ENCODE measurements around the gene KRTAP2-2. TPM values are rescaled to one million over a fixed set of nuclear protein-coding genes. Genes with fewer than 3 reads are reported as not detected.

The KRTAP2-2 gene
- total and polyA plus RNA-seq, 2 of the 8 experiments (the other 6 are each of a cell fraction or from before 2014, with no cell fraction given) = not detected

- TF ChIP-seq POLR2A (IDR thresholded peaks at IDR 0.05; ENCODE audit: control extremely low read depth in 1 of 2, low read depth in 2 of 2, low read length in 2 of 2) (no peak), SUZ12 (IDR thresholded peaks at IDR 0.05; ENCODE audit: low read length) (no peak), ZNF274 (IDR thresholded peaks at IDR 0.05; ENCODE audit: borderline replicate concordance, extremely low read depth, low read length) (no peak), ASH2L (IDR thresholded peaks at IDR 0.05; ENCODE audit: low read length) (no peak), POU5F1 (IDR thresholded peaks at IDR 0.05; ENCODE audit: low read depth, low read length) (no peak)
Measured at GRCh38 chr17:41052566-41052965, 2.5 kb downstream of the KRTAP2-2 start (continued).

Data from H1 (cell line).